Measurements from ENCODE around the gene PIK3R6.
"Not testable (repeated sequence)": the region's sequence is repeated elsewhere in the genome, so short reads cannot be mapped to it uniquely, and the experiment has no call there.

PIK3R6 gene

DNA sequence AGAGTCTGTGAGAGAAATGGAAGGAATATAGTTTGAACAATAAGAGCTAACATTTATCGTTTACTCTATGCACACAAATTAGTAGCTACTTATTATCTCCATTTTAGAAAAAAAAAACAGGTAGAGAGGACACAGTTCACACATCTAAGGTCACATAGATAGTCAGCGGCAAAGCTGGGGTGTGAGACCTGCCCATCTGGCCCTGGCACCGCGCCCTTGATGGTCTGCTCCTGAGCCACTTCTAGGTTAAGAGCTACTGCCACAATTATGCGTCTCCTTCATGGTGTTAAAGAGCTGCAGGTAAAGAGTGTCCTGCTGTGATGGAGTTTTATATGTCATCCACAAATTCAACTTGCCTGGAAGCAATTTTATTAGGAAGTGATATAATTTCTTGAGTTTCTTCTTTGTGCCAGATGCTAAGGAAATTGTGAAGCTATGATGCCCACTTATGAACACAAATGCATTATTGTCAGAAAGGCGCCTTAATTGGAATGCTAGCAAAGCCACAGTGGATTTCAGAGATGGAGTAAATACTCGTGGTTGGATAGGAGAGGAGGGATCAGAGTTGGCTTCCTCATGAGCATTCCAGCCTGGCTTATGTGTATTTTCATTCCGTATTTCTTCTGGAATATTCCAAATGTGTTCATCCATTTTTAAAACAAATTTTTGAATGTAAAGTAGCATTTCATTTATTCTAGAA lies 47.0 kb downstream of the PIK3R6 start:
- Mint-ChIP-seq H3K9me3 (peaks cover 18% of the 10 kb centered on the region), H3K4me1 (no peaks in the 10 kb centered on the region), H3K27me3 (ENCODE audit: low read depth) (peaks cover 42% of the 10 kb centered on the region), H3K36me3 (ENCODE audit: low read depth) (no peaks in the 10 kb centered on the region), H3K4me3 (no peak overlapping the region), H3K27ac (no peak overlapping the region)
- TF ChIP-seq CTCF (IDR thresholded peaks at IDR 0.05; ENCODE audit: unreplicated experiment in 3 of 3) = no peak

- H3K36me3 Mint-ChIP-seq (ENCODE audit: low read depth) = no peaks in the 10 kb centered on the region
- H3K27me3 Mint-ChIP-seq (ENCODE audit: low read depth) = peaks cover 58% of the 10 kb centered on the region
- H3K4me1 Mint-ChIP-seq = no peaks in the 10 kb centered on the region
- H3K9me3 Mint-ChIP-seq = peaks cover 10% of the 10 kb centered on the region
- no peak for TF ChIP-seq CTCF (IDR thresholded peaks at IDR 0.05; ENCODE audit: unreplicated experiment in 3 of 3)
- no peak overlapping the region for H3K27ac Mint-ChIP-seq
- H3K4me3 Mint-ChIP-seq = no peak overlapping the region
These were observed 48.7 kb downstream of the PIK3R6 start for GRCh38 chr17:8818654-8819330.

DNA sequence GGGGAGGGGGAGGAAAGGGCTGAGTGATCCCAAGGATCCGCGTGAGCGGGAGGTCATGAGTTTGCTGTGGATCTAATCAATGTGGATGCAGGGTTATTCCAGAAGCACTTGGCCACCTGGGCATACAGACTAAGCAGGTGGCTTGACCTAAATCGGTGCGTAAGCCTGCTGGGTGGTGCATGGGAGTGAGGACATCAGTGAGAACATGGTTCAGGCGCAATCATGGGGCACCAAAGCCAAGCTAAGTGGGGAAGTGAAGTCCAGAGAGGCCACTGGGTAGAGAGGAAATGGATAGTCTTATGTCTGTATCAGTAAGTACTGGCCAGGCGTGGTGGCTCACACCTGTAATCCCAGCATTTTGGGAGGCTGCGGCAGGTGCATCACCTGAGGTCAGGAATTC lies 49.4 kb downstream of the PIK3R6 start:
- Mint-ChIP-seq H3K4me3 (no peak overlapping the region), H3K27me3 (ENCODE audit: low read depth) (peaks cover 60% of the 10 kb centered on the region), H3K36me3 (ENCODE audit: low read depth) (no peaks in the 10 kb centered on the region), H3K27ac (no peak overlapping the region), H3K4me1 (no peaks in the 10 kb centered on the region), H3K9me3 (peaks cover 9% of the 10 kb centered on the region)
- no peak for TF ChIP-seq CTCF (IDR thresholded peaks at IDR 0.05; ENCODE audit: unreplicated experiment in 3 of 3)

GRCh38 chr17:8806926-8807550 lies 60.4 kb downstream of the PIK3R6 start:
- no peak for TF ChIP-seq CTCF (IDR thresholded peaks at IDR 0.05; ENCODE audit: unreplicated experiment in 3 of 3)
- Mint-ChIP-seq H3K9me3 (peaks cover 29% of the 10 kb centered on the region), H3K36me3 (ENCODE audit: low read depth) (peaks cover 3% of the 10 kb centered on the region), H3K27me3 (ENCODE audit: low read depth) (peaks cover 24% of the 10 kb centered on the region), H3K27ac (no peak overlapping the region), H3K4me1 (peaks cover 5% of the 10 kb centered on the region), H3K4me3 (no peak overlapping the region)

DNA sequence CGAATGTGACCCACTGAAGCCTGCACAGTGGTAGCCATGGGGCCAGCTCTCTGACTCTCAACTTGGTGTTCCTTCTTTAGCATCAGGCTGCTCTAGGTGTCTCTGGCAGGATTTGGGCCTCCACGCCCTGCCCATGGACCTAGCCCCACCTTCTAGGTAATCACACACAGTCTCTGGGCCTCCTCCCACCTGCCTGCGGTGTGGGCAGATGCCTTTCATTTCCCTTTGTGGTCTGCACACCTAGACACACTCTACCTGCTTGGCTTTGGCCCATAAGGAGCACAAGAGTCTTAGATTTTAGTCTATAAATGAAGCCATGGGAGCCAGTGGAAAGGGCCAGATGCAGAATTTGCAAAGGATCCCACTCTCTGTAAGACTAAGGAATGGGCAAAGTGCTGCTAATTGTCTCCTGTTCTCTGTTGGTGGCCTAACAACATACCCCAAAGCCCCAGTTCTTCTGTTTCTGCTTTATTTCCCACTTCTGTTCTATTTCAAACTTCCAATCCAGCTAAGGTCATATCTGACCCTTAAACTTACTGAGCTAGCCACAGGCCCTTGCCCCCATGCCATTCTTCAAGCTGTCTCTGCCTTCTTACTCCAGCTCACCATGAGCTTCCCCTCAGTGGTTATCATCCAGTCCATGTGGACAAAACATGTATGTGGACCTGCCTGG lies 61.1 kb downstream of the PIK3R6 start:
- Mint-ChIP-seq H3K27ac (no peak overlapping the region), H3K36me3 (ENCODE audit: low read depth) (peaks cover 3% of the 10 kb centered on the region), H3K4me1 (peaks cover 5% of the 10 kb centered on the region), H3K4me3 (no peak overlapping the region), H3K27me3 (ENCODE audit: low read depth) (peaks cover 22% of the 10 kb centered on the region), H3K9me3 (peaks cover 23% of the 10 kb centered on the region)
- no peak for TF ChIP-seq CTCF (IDR thresholded peaks at IDR 0.05; ENCODE audit: unreplicated experiment in 3 of 3)

- not testable (repeated sequence) for H3K4me1 Mint-ChIP-seq; H3K4me3 Mint-ChIP-seq; H3K27ac Mint-ChIP-seq; H3K36me3 Mint-ChIP-seq (ENCODE audit: low read depth)
- peaks cover 21% of the 10 kb centered on the region for H3K9me3 Mint-ChIP-seq
- peaks cover 31% of the 10 kb centered on the region for H3K27me3 Mint-ChIP-seq (ENCODE audit: low read depth)
These were observed 62.1 kb downstream of the PIK3R6 start for GRCh38 chr17:8805396-8805795.
